Parathyroid adenoma (tissue), 2 donors: Measurements from ENCODE around the gene KIF26B.

Source experiments
- H2AFZ ChIP-seq: fragments of 300-600 bp; sonication (generic); one replicate; pipeline ENCODE4 v1.7.0; 2017; ENCODE audit warnings: antibody characterized with exemption, mild to moderate bottlenecking
- H3K27ac ChIP-seq: fragments of 300-600 bp; sonication (generic); one replicate; pipeline ENCODE4 v1.7.0; 2017
- H3K27me3 ChIP-seq: fragments of 300-600 bp; sonication (generic); one replicate; pipeline ENCODE4 v1.7.0; 2017; ENCODE audit warnings: low read length; ENCODE audit not compliant: control insufficient read depth, insufficient read depth
- H3K36me3 ChIP-seq: fragments of 300-600 bp; sonication (generic); one replicate; pipeline ENCODE4 v1.7.0; 2017; ENCODE audit warnings: low read length; ENCODE audit not compliant: control insufficient read depth, insufficient read depth
- H3K4me1 ChIP-seq: fragments of 300-600 bp; sonication (generic); one replicate; pipeline ENCODE4 v1.7.0; 2017; ENCODE audit warnings: control low read depth
- H3K4me2 ChIP-seq: fragments of 300-600 bp; sonication (generic); one replicate; pipeline ENCODE4 v1.7.0; 2017; ENCODE audit warnings: low read length
- H3K4me3 ChIP-seq: fragments of 300-600 bp; sonication (generic); one replicate; pipeline ENCODE4 v1.7.0; 2017; ENCODE audit warnings: low read depth, low read length
- H3K79me2 ChIP-seq: fragments of 300-600 bp; sonication (generic); one replicate; pipeline ENCODE4 v1.7.0; 2017; ENCODE audit warnings: control low read depth
- H3K9ac ChIP-seq: fragments of 300-600 bp; sonication (generic); one replicate; pipeline ENCODE4 v1.7.0; 2017; ENCODE audit warnings: mild to moderate bottlenecking
- H3K9me3 ChIP-seq: fragments of 300-600 bp; sonication (generic); one replicate; pipeline ENCODE4 v1.7.0; 2017; ENCODE audit warnings: low read length; ENCODE audit not compliant: control insufficient read depth
- CTCF ChIP-seq: fragments of 300-600 bp; sonication (generic); IDR thresholded peaks from one replicate; pipeline ENCODE4 v1.7.0; 2017; ENCODE audit warnings: antibody characterized with exemption, mild to moderate bottlenecking
- donor health status: primary hyperparathyroidism.

KIF26B gene

GRCh38 chr1:245375789-245376460, 221.1 kb downstream of the KIF26B start:
- no peaks in the 10 kb centered on the region for H3K27me3 ChIP-seq
- H3K79me2 ChIP-seq: no peaks in the 10 kb centered on the region
- no peaks in the 10 kb centered on the region for H3K9me3 ChIP-seq
- no peak overlapping the region for H3K4me3 ChIP-seq
- H3K36me3 ChIP-seq: no peaks in the 10 kb centered on the region
- no peak overlapping the region for H3K9ac ChIP-seq
- TF ChIP-seq CTCF: no peak
- H3K4me2 ChIP-seq: no peak overlapping the region
- H3K4me1 ChIP-seq: no peaks in the 10 kb centered on the region
- H2AFZ ChIP-seq: no peak overlapping the region
- H3K27ac ChIP-seq: no peak overlapping the region

- Histone ChIP-seq H3K27me3 (no peaks in the 10 kb centered on the region), H3K9ac (no peak overlapping the region), H3K4me2 (no peak overlapping the region), H3K4me3 (no peak overlapping the region), H3K4me1 (no peaks in the 10 kb centered on the region), H3K9me3 (no peaks in the 10 kb centered on the region), H3K36me3 (no peaks in the 10 kb centered on the region), H3K27ac (no peak overlapping the region), H3K79me2 (no peaks in the 10 kb centered on the region), H2AFZ (no peak overlapping the region)
- no peak for TF ChIP-seq CTCF
Measured at GRCh38 chr1:245377854-245378253, 223.1 kb downstream of the KIF26B start.

GRCh38 chr1:245378311-245378722, 223.5 kb downstream of the KIF26B start:
- no peaks in the 10 kb centered on the region for H3K27me3 ChIP-seq
- H3K79me2 ChIP-seq: no peaks in the 10 kb centered on the region
- no peak overlapping the region for H3K9ac ChIP-seq
- no peak overlapping the region for H3K4me3 ChIP-seq
- no peaks in the 10 kb centered on the region for H3K9me3 ChIP-seq
- no peak overlapping the region for H3K4me2 ChIP-seq
- no peaks in the 10 kb centered on the region for H3K4me1 ChIP-seq
- H2AFZ ChIP-seq: no peak overlapping the region
- H3K27ac ChIP-seq: no peak overlapping the region
- TF ChIP-seq CTCF: no peak
- no peaks in the 10 kb centered on the region for H3K36me3 ChIP-seq

- H3K27ac ChIP-seq: no peak overlapping the region
- H2AFZ ChIP-seq: no peak overlapping the region
- H3K9ac ChIP-seq: no peak overlapping the region
- H3K36me3 ChIP-seq: no peaks in the 10 kb centered on the region
- no peak overlapping the region for H3K4me2 ChIP-seq
- TF ChIP-seq CTCF: no peak
- H3K4me1 ChIP-seq: no peaks in the 10 kb centered on the region
- H3K9me3 ChIP-seq: no peaks in the 10 kb centered on the region
- no peaks in the 10 kb centered on the region for H3K79me2 ChIP-seq
- no peaks in the 10 kb centered on the region for H3K27me3 ChIP-seq
- no peak overlapping the region for H3K4me3 ChIP-seq
Measured at GRCh38 chr1:245378745-245379144, 224.0 kb downstream of the KIF26B start.

GRCh38 chr1:245380790-245381535, 226.2 kb downstream of the KIF26B start:
- no peak for TF ChIP-seq CTCF
- H3K27ac ChIP-seq: no peak overlapping the region
- H3K4me3 ChIP-seq: no peak overlapping the region
- H3K79me2 ChIP-seq: no peaks in the 10 kb centered on the region
- no peaks in the 10 kb centered on the region for H3K9me3 ChIP-seq
- H3K4me2 ChIP-seq: no peak overlapping the region
- no peak overlapping the region for H3K9ac ChIP-seq
- H3K4me1 ChIP-seq: no peaks in the 10 kb centered on the region
- no peak overlapping the region for H2AFZ ChIP-seq
- no peaks in the 10 kb centered on the region for H3K36me3 ChIP-seq
- no peaks in the 10 kb centered on the region for H3K27me3 ChIP-seq
